H9 (cell line): ENCODE measurements around the gene PTTG1IP. TPM values are rescaled to one million over a fixed set of nuclear protein-coding genes. Genes with fewer than 3 reads are reported as not detected.

Experiments
- DNase-seq: peaks from one replicate; pipeline ENCODE4 v3.0.0-alpha.2; 2017
- H2AFZ ChIP-seq: one replicate; pipeline ENCODE4 v1.6.1; 2013; ENCODE audit warnings: mild to moderate bottlenecking, low read length, control low read depth, moderate library complexity
- H2AK5ac ChIP-seq: 2 replicates; pipeline ENCODE4 v1.6.1; 2013; ENCODE audit warnings: low read length, control low read depth, mixed read lengths; ENCODE audit not compliant: insufficient read length
- H2BK120ac ChIP-seq: one replicate; pipeline ENCODE4 v1.6.1; 2013; ENCODE audit warnings: low read depth, mild to moderate bottlenecking, low read length, control low read depth, inconsistent platforms; ENCODE audit not compliant: poor library complexity, severe bottlenecking
- H2BK12ac ChIP-seq: 2 replicates; pipeline ENCODE4 v1.6.1; 2013; ENCODE audit warnings: low read length, control low read depth, mixed read lengths, low read depth; ENCODE audit not compliant: insufficient read length
- H2BK15ac ChIP-seq: 2 replicates; pipeline ENCODE4 v1.6.1; 2013; ENCODE audit warnings: low read depth, low read length, control low read depth
- H2BK20ac ChIP-seq: one replicate; pipeline ENCODE4 v1.6.1; 2013; ENCODE audit warnings: low read depth, mild to moderate bottlenecking, low read length, control low read depth, inconsistent platforms; ENCODE audit not compliant: poor library complexity, severe bottlenecking
- H2BK5ac ChIP-seq: 2 replicates; pipeline ENCODE4 v1.6.1; 2013; ENCODE audit warnings: low read length, control low read depth, mixed read lengths; ENCODE audit not compliant: insufficient read length
- H3K14ac ChIP-seq: 2 replicates; pipeline ENCODE4 v1.6.1; 2013; ENCODE audit warnings: low read length, control low read depth; ENCODE audit not compliant: insufficient read depth
- H3K18ac ChIP-seq: 2 replicates; pipeline ENCODE4 v1.6.1; 2013; ENCODE audit warnings: low read depth, mild to moderate bottlenecking, mixed read lengths, low read length, control low read depth; ENCODE audit not compliant: insufficient read length
- H3K23ac ChIP-seq: 2 replicates; pipeline ENCODE4 v1.6.1; 2013; ENCODE audit warnings: low read length, control low read depth, mixed read lengths, low read depth; ENCODE audit not compliant: insufficient read length
- H3K23me2 ChIP-seq: 2 replicates; pipeline ENCODE4 v1.6.1; 2013; ENCODE audit warnings: low read depth, mild to moderate bottlenecking, mixed read lengths, low read length, control low read depth; ENCODE audit not compliant: insufficient read length, poor library complexity, severe bottlenecking
- H3K27ac ChIP-seq: 2 replicates; pipeline ENCODE4 v1.5.1; 2013; ENCODE audit warnings: low read length, control low read depth, mixed read lengths, low read depth; ENCODE audit not compliant: insufficient read length
- H3K27me3 ChIP-seq: 2 replicates; pipeline ENCODE4 v1.6.1; 2013; ENCODE audit warnings: low read length, control low read depth, inconsistent platforms; ENCODE audit not compliant: insufficient read depth
- H3K4ac ChIP-seq: 2 replicates; pipeline ENCODE4 v1.6.1; 2013; ENCODE audit warnings: low read depth, mild to moderate bottlenecking, control low read depth, inconsistent platforms, low read length, moderate library complexity
- H3K4me1 ChIP-seq: 2 replicates; pipeline ENCODE4 v1.6.1; 2013; ENCODE audit warnings: low read length, control low read depth, inconsistent platforms; ENCODE audit not compliant: insufficient read depth
- H3K4me2 ChIP-seq: 2 replicates; pipeline ENCODE4 v1.6.1; 2013; ENCODE audit warnings: low read length, control low read depth, mixed read lengths; ENCODE audit not compliant: insufficient read length, insufficient read depth
- H3K56ac ChIP-seq: 2 replicates; pipeline ENCODE4 v1.6.1; 2013; ENCODE audit warnings: low read depth, mild to moderate bottlenecking, mixed read lengths, low read length, control low read depth; ENCODE audit not compliant: insufficient read length
- H3K79me1 ChIP-seq: 2 replicates; pipeline ENCODE4 v1.6.1; 2013; ENCODE audit warnings: low read depth, mild to moderate bottlenecking, moderate library complexity, low read length, control low read depth, inconsistent platforms; ENCODE audit not compliant: insufficient read depth, poor library complexity, severe bottlenecking
- H3K79me2 ChIP-seq: 2 replicates; pipeline ENCODE4 v1.6.1; 2013; ENCODE audit warnings: low read length, control low read depth, inconsistent platforms; ENCODE audit not compliant: insufficient read depth
- H3K9ac ChIP-seq: 2 replicates; pipeline ENCODE4 v1.6.1; 2013; ENCODE audit warnings: low read length, control low read depth, mixed read lengths; ENCODE audit not compliant: insufficient read length; ENCODE audit errors: extremely low read depth
- H3K9me3 ChIP-seq: one replicate; pipeline ENCODE4 v1.6.1; 2013; ENCODE audit warnings: low read depth, low read length, inconsistent platforms; ENCODE audit not compliant: control insufficient read depth
- H3T11ph ChIP-seq: one replicate; pipeline ENCODE4 v1.6.1; 2013; ENCODE audit warnings: mild to moderate bottlenecking, low read length, control low read depth, inconsistent platforms
- H4K20me1 ChIP-seq: one replicate; pipeline ENCODE4 v1.6.1; 2013; ENCODE audit not compliant: control insufficient read depth, insufficient read length, insufficient read depth
- H4K5ac ChIP-seq: 2 replicates; pipeline ENCODE4 v1.6.1; 2013; ENCODE audit warnings: low read depth, mild to moderate bottlenecking, mixed read lengths, low read length, control low read depth; ENCODE audit not compliant: insufficient read length
- H4K8ac ChIP-seq: replicated peaks from 2 replicates; pipeline ENCODE4 v1.6.1; 2013; ENCODE audit warnings: low read length, control low read depth, mixed read lengths, low read depth; ENCODE audit not compliant: insufficient read length
- H4K91ac ChIP-seq: 2 replicates; pipeline ENCODE4 v1.6.1; 2013; ENCODE audit warnings: low read depth, mild to moderate bottlenecking, moderate library complexity, mixed read lengths, low read length, control low read depth; ENCODE audit not compliant: insufficient read length
- H3K27ac Mint-ChIP-seq, 3 experiments: 2 replicates in 2 of 3; 3 replicates in 1 of 3; pipeline ENCODE4 v1.8.0; 2020 to 2021; ENCODE audit warnings: mixed read lengths in 3 of 3, mild to moderate bottlenecking in 1 of 3, moderate library complexity in 1 of 3
- H3K27me3 Mint-ChIP-seq: 2 replicates; pipeline ENCODE4 v1.8.0; 2021; ENCODE audit warnings: low read depth, mild to moderate bottlenecking, moderate library complexity, mixed read lengths
- H3K36me3 Mint-ChIP-seq, 3 experiments: 2 replicates in 2 of 3; 3 replicates in 1 of 3; pipeline ENCODE4 v1.8.0; 2020 to 2021; ENCODE audit warnings: low read depth in 3 of 3, mixed read lengths in 3 of 3; ENCODE audit not compliant: insufficient read depth in 1 of 3
- H3K4me1 Mint-ChIP-seq, 2 experiments: 2 replicates each; pipeline ENCODE4 v1.8.0; 2020; ENCODE audit warnings: mixed read lengths in 2 of 2
- H3K4me3 Mint-ChIP-seq, 2 experiments: 2 replicates in 1 of 2; 3 replicates in 1 of 2; pipeline ENCODE4 v1.8.0; 2020 to 2021; ENCODE audit warnings: mild to moderate bottlenecking in 2 of 2, mixed read lengths in 2 of 2, moderate library complexity in 1 of 2
- H3K9me3 Mint-ChIP-seq, 2 experiments: 2 replicates in 1 of 2; 3 replicates in 1 of 2; pipeline ENCODE4 v1.8.0; 2020; ENCODE audit warnings: mild to moderate bottlenecking in 2 of 2, mixed read lengths in 2 of 2, moderate library complexity in 1 of 2
- WGBS: extraction: QIAGEN DNeasy Blood & Tissue Kit; methylation state at CpG from one replicate; pipeline ENCODE4 v1.1.7; 2013; ENCODE audit warnings: missing lambda C conversion rate, low lambda C conversion rate, mixed read lengths; ENCODE audit not compliant: insufficient read length; ENCODE audit errors: extremely low coverage; 5-methylcytosine and 5-hydroxymethylcytosine counted together
- total RNA-seq: library from RNA; stranded (reverse); gene quantifications from 2 replicates; pipeline ENCODE4 v1.2.1, GENCODE V29; 2021
- TF ChIP-seq, protein P1 (sequence below): fragments of 200-600 bp; sonication (generic); conservative IDR thresholded peaks from 3 replicates; pipeline ENCODE4 v1.8.0; 2021; ENCODE audit warnings: antibody characterized with exemption, mild to moderate bottlenecking

Gene PTTG1IP
- total RNA-seq, 1 experiment from 2014 or later: 107 TPM

DNA sequence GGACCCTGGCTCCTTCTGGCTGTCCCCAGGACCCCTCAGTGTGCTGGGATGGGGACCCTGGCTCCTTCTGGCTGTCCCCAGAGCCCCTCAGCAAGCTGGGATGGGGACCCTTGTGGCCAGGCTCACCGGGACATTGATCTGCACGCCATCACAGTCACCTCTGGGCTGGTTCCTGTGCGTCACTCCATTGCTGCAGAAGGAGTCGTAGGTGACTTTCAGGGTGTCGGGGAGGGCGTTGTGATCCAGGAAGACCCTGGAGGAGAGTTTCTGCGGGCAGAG, 19.7 kb upstream of the PTTG1IP start:
- no peak overlapping the region for H3K4me3 Mint-ChIP-seq
- peaks cover 10% of the 10 kb centered on the region for H3K27me3 Mint-ChIP-seq
- H2BK120ac ChIP-seq: no peak overlapping the region
- H4K8ac ChIP-seq: no peak overlapping the region
- no peaks in the 10 kb centered on the region for H3K36me3 Mint-ChIP-seq
- no peak overlapping the region for H2BK20ac ChIP-seq
- H3K14ac ChIP-seq: no peak overlapping the region
- no peak overlapping the region for H3K4me2 ChIP-seq
- H4K91ac ChIP-seq: no peak overlapping the region
- no peak overlapping the region for H3K9ac ChIP-seq
- H3K4me1 Mint-ChIP-seq: peaks cover 5 to 12% of the 10 kb centered on the region in 2 experiments
- no peak overlapping the region for H2AK5ac ChIP-seq
- H3K79me1 ChIP-seq: no peaks in the 10 kb centered on the region
- H3K9me3 Mint-ChIP-seq: no peaks in the 10 kb centered on the region; a peak in 1 of 5 replicates
- no peak overlapping the region for H3K23ac ChIP-seq
- no peak overlapping the region for H2AFZ ChIP-seq
- no peak overlapping the region for H2BK12ac ChIP-seq
- TF ChIP-seq, protein P1, sequence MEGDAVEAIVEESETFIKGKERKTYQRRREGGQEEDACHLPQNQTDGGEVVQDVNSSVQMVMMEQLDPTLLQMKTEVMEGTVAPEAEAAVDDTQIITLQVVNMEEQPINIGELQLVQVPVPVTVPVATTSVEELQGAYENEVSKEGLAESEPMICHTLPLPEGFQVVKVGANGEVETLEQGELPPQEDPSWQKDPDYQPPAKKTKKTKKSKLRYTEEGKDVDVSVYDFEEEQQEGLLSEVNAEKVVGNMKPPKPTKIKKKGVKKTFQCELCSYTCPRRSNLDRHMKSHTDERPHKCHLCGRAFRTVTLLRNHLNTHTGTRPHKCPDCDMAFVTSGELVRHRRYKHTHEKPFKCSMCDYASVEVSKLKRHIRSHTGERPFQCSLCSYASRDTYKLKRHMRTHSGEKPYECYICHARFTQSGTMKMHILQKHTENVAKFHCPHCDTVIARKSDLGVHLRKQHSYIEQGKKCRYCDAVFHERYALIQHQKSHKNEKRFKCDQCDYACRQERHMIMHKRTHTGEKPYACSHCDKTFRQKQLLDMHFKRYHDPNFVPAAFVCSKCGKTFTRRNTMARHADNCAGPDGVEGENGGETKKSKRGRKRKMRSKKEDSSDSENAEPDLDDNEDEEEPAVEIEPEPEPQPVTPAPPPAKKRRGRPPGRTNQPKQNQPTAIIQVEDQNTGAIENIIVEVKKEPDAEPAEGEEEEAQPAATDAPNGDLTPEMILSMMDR: no peak
- no peak overlapping the region for H2BK15ac ChIP-seq
- no peak for DNase-seq
- H3K9me3 ChIP-seq: no peaks in the 10 kb centered on the region
- no peaks in the 10 kb centered on the region for H3K27me3 ChIP-seq
- no peak overlapping the region for H4K5ac ChIP-seq
- no peak overlapping the region for H3K27ac ChIP-seq
- no peaks in the 10 kb centered on the region for H3K23me2 ChIP-seq
- H3K4me1 ChIP-seq: no peaks in the 10 kb centered on the region; the same call in 1 of the 2 replicates
- H3K18ac ChIP-seq: no peak overlapping the region
- H3K56ac ChIP-seq: no peak overlapping the region
- H4K20me1 ChIP-seq: no peaks in the 10 kb centered on the region
- no peaks in the 10 kb centered on the region for H3K79me2 ChIP-seq
- WGBS: no CpG with 5 or more reads among the region's 7 CpGs
- H3K27ac Mint-ChIP-seq: no peak overlapping the region; a peak in 1 of 7 replicates
- no peak overlapping the region for H3K4ac ChIP-seq
- H2BK5ac ChIP-seq: no peak overlapping the region
- no peak overlapping the region for H3T11ph ChIP-seq
